ENCODE results near the gene RDX. TPM values are rescaled to one million over a fixed set of nuclear protein-coding genes. Genes with fewer than 3 reads are reported as not detected.

The RDX gene
- total and polyA plus RNA-seq, 2 of the 13 experiments (the other 11 are each of a cell fraction or from before 2014, with no cell fraction given), result 20.7 to 63.1 TPM

- peak; percentile 46; the same call in 1 of the 2 replicates for TF ChIP-seq REPIN1 (CRISPR knock-in tag; IDR thresholded peaks at IDR 0.05; ENCODE audit: borderline replicate concordance, low read depth)
- TF ChIP-seq KLF16 (CRISPR knock-in tag; IDR thresholded peaks at IDR 0.05), result no peak
- TF ChIP-seq MED8 (CRISPR knock-in tag; IDR thresholded peaks at IDR 0.05; ENCODE audit: insufficient replicate concordance), result no peak
- peak; percentile 21; the same call in 1 of the 2 replicates for TF ChIP-seq SOX5 (CRISPR knock-in tag; IDR thresholded peaks at IDR 0.05; ENCODE audit: borderline replicate concordance)
- TF ChIP-seq ISL2 (CRISPR knock-in tag; IDR thresholded peaks at IDR 0.05), result peak; percentile 91
- 0 out of 2 replicates have a peak, but pooled peaks have one; percentile 35 for TF ChIP-seq ZNF792 (CRISPR knock-in tag; IDR thresholded peaks at IDR 0.05)
- TF ChIP-seq TMF1 (CRISPR knock-in tag; IDR thresholded peaks at IDR 0.05; ENCODE audit: low read depth), result no peak
- no peak for TF ChIP-seq ZNF616 (CRISPR knock-in tag; IDR thresholded peaks at IDR 0.05; ENCODE audit: low read depth)
- no peak for TF ChIP-seq HNRNPUL1 (IDR thresholded peaks at IDR 0.05; ENCODE audit: low read depth, low read length)
- TF ChIP-seq NCOA2 (CRISPR knock-in tag; IDR thresholded peaks at IDR 0.05), result peak; percentile 82
- no peak for TF ChIP-seq ZNF83 (CRISPR knock-in tag; IDR thresholded peaks at IDR 0.05; ENCODE audit: borderline replicate concordance)
- TF ChIP-seq ZNF331 (CRISPR knock-in tag; IDR thresholded peaks at IDR 0.05), result 0 out of 2 replicates have a peak, but pooled peaks have one; percentile 26
- no peak for TF ChIP-seq ZNF709 (CRISPR knock-in tag; IDR thresholded peaks at IDR 0.05)
- no peak for TF ChIP-seq EED (CRISPR knock-in tag; IDR thresholded peaks at IDR 0.05)
- TF ChIP-seq ZNF407 (CRISPR knock-in tag; IDR thresholded peaks at IDR 0.05; ENCODE audit: not compliant biosample characterization), result no peak
- TF ChIP-seq TBX2 (CRISPR knock-in tag; IDR thresholded peaks at IDR 0.05; ENCODE audit: borderline replicate concordance), result peak; percentile 74
- 0 out of 2 replicates have a peak, but pooled peaks have one; percentile 31 for TF ChIP-seq HOXA5 (CRISPR knock-in tag; IDR thresholded peaks at IDR 0.05)
- no peak for TF ChIP-seq ZNF607 (CRISPR knock-in tag; IDR thresholded peaks at IDR 0.05; ENCODE audit: borderline replicate concordance)
- TF ChIP-seq CBX1 (IDR thresholded peaks at IDR 0.05; ENCODE audit: low read depth), result no peak
- no peak for TF ChIP-seq CHD2 (IDR thresholded peaks at IDR 0.05; ENCODE audit: low read depth, low read length)
- no peak for TF ChIP-seq ZFYVE20 (CRISPR knock-in tag; IDR thresholded peaks at IDR 0.05; ENCODE audit: borderline replicate concordance, low read depth)
- TF ChIP-seq MEF2D (CRISPR knock-in tag; IDR thresholded peaks at IDR 0.05), result peak; percentile 39; the same call in 1 of the 2 replicates
- TF ChIP-seq TAF1 (CRISPR knock-in tag; IDR thresholded peaks at IDR 0.05), result no peak
These were observed 1.9 kb upstream of the RDX start (continued) for GRCh38 chr11:110298301-110298765.

Measured in HepG2 (cell line).